ENCODE measurements around the gene BRWD1.

DNA sequence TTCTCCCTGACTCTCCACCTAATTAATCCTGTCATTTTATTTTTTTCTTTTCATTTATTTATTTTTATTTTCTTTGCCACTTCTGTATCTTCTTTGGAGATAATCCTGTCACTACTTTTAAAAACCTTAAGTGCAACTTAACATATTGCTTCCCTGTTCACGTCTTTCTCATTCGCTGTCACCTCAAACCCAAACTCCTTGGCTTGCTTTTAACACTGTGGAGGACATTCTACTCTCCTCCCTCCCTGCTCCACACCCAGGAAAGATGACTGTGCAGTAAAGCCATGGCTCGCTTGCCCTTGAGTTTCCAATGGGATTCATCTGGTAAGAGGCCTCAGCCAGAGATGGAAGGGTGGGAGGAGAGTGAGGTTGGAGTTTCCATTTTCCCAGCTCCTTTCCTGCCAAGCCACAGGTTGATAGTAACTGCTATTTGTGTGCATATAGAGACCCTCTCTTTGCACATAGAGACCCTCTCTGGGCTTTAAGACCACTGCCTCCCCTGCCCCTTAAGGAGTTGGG, 6.4 kb upstream of the BRWD1 start:
- TF ChIP-seq, protein P1, sequence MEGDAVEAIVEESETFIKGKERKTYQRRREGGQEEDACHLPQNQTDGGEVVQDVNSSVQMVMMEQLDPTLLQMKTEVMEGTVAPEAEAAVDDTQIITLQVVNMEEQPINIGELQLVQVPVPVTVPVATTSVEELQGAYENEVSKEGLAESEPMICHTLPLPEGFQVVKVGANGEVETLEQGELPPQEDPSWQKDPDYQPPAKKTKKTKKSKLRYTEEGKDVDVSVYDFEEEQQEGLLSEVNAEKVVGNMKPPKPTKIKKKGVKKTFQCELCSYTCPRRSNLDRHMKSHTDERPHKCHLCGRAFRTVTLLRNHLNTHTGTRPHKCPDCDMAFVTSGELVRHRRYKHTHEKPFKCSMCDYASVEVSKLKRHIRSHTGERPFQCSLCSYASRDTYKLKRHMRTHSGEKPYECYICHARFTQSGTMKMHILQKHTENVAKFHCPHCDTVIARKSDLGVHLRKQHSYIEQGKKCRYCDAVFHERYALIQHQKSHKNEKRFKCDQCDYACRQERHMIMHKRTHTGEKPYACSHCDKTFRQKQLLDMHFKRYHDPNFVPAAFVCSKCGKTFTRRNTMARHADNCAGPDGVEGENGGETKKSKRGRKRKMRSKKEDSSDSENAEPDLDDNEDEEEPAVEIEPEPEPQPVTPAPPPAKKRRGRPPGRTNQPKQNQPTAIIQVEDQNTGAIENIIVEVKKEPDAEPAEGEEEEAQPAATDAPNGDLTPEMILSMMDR (conservative IDR thresholded peaks at IDR 0.05; ENCODE audit: low read length), result no peak
- TF ChIP-seq EZH2phosphoT487 (IDR thresholded peaks at IDR 0.05; ENCODE audit: borderline replicate concordance, low read depth, low read length), result no peak
